ENCODE results near the gene PRDM16. TPM values are rescaled to one million over a fixed set of nuclear protein-coding genes. Genes with fewer than 3 reads are reported as not detected.

PRDM16 gene
- total RNA-seq, 1 experiment from 2014 or later = 22.3 TPM

DNA sequence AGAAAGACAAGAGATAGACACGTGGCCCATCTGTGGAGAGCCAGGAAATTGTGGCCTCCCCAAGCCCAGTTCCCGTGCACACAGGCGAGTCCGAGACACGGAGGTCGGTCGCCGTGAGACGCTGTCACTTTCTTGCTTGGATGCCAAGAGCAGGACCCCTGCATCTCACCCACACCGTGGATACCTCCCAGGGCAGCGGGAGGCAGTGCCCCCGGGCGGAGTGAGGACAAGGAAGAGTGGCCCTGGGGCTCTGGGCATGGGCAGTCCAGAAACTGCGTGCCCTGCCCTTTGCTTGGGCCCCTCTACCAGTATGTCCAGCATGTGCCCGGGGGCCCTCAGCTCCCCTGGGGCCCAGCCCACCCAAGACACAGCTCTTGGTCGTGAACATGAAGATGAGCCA, 360.8 kb downstream of the PRDM16 start:
- TF ChIP-seq POLR2AphosphoS5 (IDR thresholded peaks at IDR 0.05; ENCODE audit: low read depth, low read length) (no peak), TCF7L2 (IDR thresholded peaks at IDR 0.05; ENCODE audit: low read depth, low read length) (no peak), REST (IDR thresholded peaks at IDR 0.05; ENCODE audit: insufficient read depth in 1 of 2, low read depth in 2 of 2, low read length in 1 of 2) (no peak), SIN3A (IDR thresholded peaks at IDR 0.05; ENCODE audit: borderline replicate concordance, insufficient read depth, low read depth, low read length) (no peak)
- TF ChIP-seq, protein P1, sequence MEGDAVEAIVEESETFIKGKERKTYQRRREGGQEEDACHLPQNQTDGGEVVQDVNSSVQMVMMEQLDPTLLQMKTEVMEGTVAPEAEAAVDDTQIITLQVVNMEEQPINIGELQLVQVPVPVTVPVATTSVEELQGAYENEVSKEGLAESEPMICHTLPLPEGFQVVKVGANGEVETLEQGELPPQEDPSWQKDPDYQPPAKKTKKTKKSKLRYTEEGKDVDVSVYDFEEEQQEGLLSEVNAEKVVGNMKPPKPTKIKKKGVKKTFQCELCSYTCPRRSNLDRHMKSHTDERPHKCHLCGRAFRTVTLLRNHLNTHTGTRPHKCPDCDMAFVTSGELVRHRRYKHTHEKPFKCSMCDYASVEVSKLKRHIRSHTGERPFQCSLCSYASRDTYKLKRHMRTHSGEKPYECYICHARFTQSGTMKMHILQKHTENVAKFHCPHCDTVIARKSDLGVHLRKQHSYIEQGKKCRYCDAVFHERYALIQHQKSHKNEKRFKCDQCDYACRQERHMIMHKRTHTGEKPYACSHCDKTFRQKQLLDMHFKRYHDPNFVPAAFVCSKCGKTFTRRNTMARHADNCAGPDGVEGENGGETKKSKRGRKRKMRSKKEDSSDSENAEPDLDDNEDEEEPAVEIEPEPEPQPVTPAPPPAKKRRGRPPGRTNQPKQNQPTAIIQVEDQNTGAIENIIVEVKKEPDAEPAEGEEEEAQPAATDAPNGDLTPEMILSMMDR (IDR thresholded peaks at IDR 0.05) = no peak
- H3K27me3 ChIP-seq (ENCODE audit: control insufficient read depth, insufficient read depth, low read length) = no peaks in the 10 kb centered on the region
- POLR2A ChIA-PET = no interaction called here
- CTCF ChIA-PET = no interaction called here
- peaks cover 6% of the 10 kb centered on the region; the same call in 1 of the 2 replicates for H3K36me3 ChIP-seq (ENCODE audit: control insufficient read depth, insufficient read depth, low read length)
- ATAC-seq = no peak
- no peak for DNase-seq (ENCODE audit: low read depth, low spot score)
- no peaks in the 10 kb centered on the region for H3K4me1 ChIP-seq (ENCODE audit: control insufficient read depth, insufficient read depth, low read length)
- no TSS peak for BruUV-seq (replicated peaks)
- intact Hi-C loops (cut with micrococcal nuclease; ENCODE audit: unreplicated experiment) (no loop called here), in situ Hi-C loops (cut with HindIII; ENCODE audit: low pct_unique_long_range_greater_than_20kb, low sequenced_read_pairs) (no loop called here)
- H3K27ac ChIP-seq (ENCODE audit: low read length) = no peak overlapping the region
- H3K9me3 ChIP-seq (ENCODE audit: control insufficient read depth, insufficient read depth, low read depth, low read length) = no peaks in the 10 kb centered on the region
- H3K4me3 ChIP-seq (ENCODE audit: low read depth in 2 of 2, low read length in 2 of 2) = no peak overlapping the region

DNA sequence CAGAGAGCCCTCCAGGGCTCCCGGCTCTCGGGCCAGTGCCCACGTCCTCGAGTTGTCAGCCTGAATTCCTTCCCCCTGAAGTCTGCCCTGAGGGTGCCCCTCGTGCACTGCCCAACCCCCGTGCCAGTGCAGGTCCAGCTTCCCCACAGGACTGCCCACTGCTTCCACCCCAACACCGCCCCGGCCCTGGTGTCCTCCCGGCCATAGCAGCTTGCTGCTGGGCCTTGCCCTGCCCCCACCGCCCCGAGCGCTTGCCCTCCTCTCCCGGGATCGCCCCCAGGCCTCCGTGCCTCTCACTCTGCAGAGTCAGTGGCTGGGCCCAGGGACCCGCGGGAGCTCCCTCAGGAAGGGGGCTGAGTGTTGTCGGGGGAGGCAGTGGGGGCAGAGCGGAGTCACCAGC, 361.4 kb downstream of the PRDM16 start:
- no peaks in the 10 kb centered on the region for H3K4me1 ChIP-seq (ENCODE audit: control insufficient read depth, insufficient read depth, low read length)
- peaks cover 6% of the 10 kb centered on the region; the same call in 1 of the 2 replicates for H3K36me3 ChIP-seq (ENCODE audit: control insufficient read depth, insufficient read depth, low read length)
- no TSS peak for BruUV-seq (replicated peaks)
- no peaks in the 10 kb centered on the region for H3K9me3 ChIP-seq (ENCODE audit: control insufficient read depth, insufficient read depth, low read depth, low read length)
- H3K27me3 ChIP-seq (ENCODE audit: control insufficient read depth, insufficient read depth, low read length) = no peaks in the 10 kb centered on the region
- CTCF ChIA-PET = no interaction called here
- ATAC-seq (no peak), DNase-seq (ENCODE audit: low read depth, low spot score) (no peak)
- intact Hi-C loops (cut with micrococcal nuclease; ENCODE audit: unreplicated experiment) = no loop called here
- H3K4me3 ChIP-seq (ENCODE audit: low read depth in 2 of 2, low read length in 2 of 2) = no peak overlapping the region
- POLR2A ChIA-PET = no interaction called here
- no peak overlapping the region for H3K27ac ChIP-seq (ENCODE audit: low read length)
- TF ChIP-seq POLR2AphosphoS5 (IDR thresholded peaks at IDR 0.05; ENCODE audit: low read depth, low read length) (no peak), TCF7L2 (IDR thresholded peaks at IDR 0.05; ENCODE audit: low read depth, low read length) (no peak), REST (IDR thresholded peaks at IDR 0.05; ENCODE audit: insufficient read depth in 1 of 2, low read depth in 2 of 2, low read length in 1 of 2) (no peak), SIN3A (IDR thresholded peaks at IDR 0.05; ENCODE audit: borderline replicate concordance, insufficient read depth, low read depth, low read length) (no peak)
- TF ChIP-seq, protein P1 (IDR thresholded peaks at IDR 0.05) = no peak
- in situ Hi-C loops (cut with HindIII; ENCODE audit: low pct_unique_long_range_greater_than_20kb, low sequenced_read_pairs) = no loop called here
